Activated CD4-positive, alpha-beta T cell treated with anti-CD3 and anti-CD28 coated beads, Interleukin-2, amount 10 ng/mL, durations not matched to agents 24 days and 14 days (primary cell): ENCODE results near the gene SYP. TPM values are rescaled to one million over a fixed set of nuclear protein-coding genes. Genes with fewer than 3 reads are reported as not detected.
"Not testable (repeated sequence)": the region's sequence is repeated elsewhere in the genome, so short reads cannot be mapped to it uniquely, and the experiment has no call there.

Experiments used
- DNase-seq: peaks from one replicate; pipeline ENCODE4 v3.0.0; 2022
- H3K27ac Mint-ChIP-seq: one replicate; pipeline ENCODE4 v1.8.0; 2022; ENCODE audit warnings: mild to moderate bottlenecking, mixed read lengths
- H3K27me3 Mint-ChIP-seq: one replicate; pipeline ENCODE4 v1.8.0; 2022; ENCODE audit warnings: mixed read lengths
- H3K36me3 Mint-ChIP-seq: one replicate; pipeline ENCODE4 v1.8.0; 2022; ENCODE audit warnings: low read depth, mild to moderate bottlenecking, mixed read lengths
- H3K4me1 Mint-ChIP-seq: one replicate; pipeline ENCODE4 v1.8.0; 2021; ENCODE audit warnings: mixed read lengths
- H3K4me3 Mint-ChIP-seq: one replicate; pipeline ENCODE4 v1.8.0; 2022; ENCODE audit warnings: mild to moderate bottlenecking, moderate library complexity, mixed read lengths
- H3K9me3 Mint-ChIP-seq: one replicate; pipeline ENCODE4 v1.8.0; 2021; ENCODE audit warnings: mixed read lengths
- intact Hi-C: fragments of 100-400 bp; cut with micrococcal nuclease; formaldehyde crosslinking; loops from one replicate; pipeline ENCODE4 v1.15.1; 2023
- total RNA-seq: library from RNA; stranded (reverse); gene quantifications from 2 replicates; pipeline ENCODE4 v1.2.3, GENCODE V29; 2022

Gene SYP
- total RNA-seq, 1 donor from 2014 or later = 5.3 TPM

- H3K9me3 Mint-ChIP-seq, H3K36me3 Mint-ChIP-seq, H3K4me3 Mint-ChIP-seq, DNase-seq, H3K27me3 Mint-ChIP-seq, H3K27ac Mint-ChIP-seq, H3K4me1 Mint-ChIP-seq, intact Hi-C loops: not testable (repeated sequence)
Observed at GRCh38 chrX:49142264-49142663, 57.7 kb downstream of the SYP start.

GRCh38 chrX:49139713-49140112, 60.3 kb downstream of the SYP start:
- no peaks in the 10 kb centered on the region for H3K27me3 Mint-ChIP-seq
- intact Hi-C loops = no loop called here
- no peak overlapping the region for H3K27ac Mint-ChIP-seq
- no peak for DNase-seq
- H3K9me3 Mint-ChIP-seq = no peaks in the 10 kb centered on the region
- H3K36me3 Mint-ChIP-seq = peaks cover 11% of the 10 kb centered on the region
- H3K4me1 Mint-ChIP-seq = peaks cover 2% of the 10 kb centered on the region
- H3K4me3 Mint-ChIP-seq = no peak overlapping the region

Other genes starting within 250 kb of the SYP start
- 76.2 and 76.7 TPM in 2 replicates for gene OTUD5, start 242.6 kb downstream of the SYP start, total RNA-seq
- 2.5 and 3.5 TPM in 2 replicates for gene KCND1, start 228.3 kb downstream of the SYP start, total RNA-seq
- 85.7 and 87.3 TPM in 2 replicates for gene GRIPAP1, start 197.9 kb downstream of the SYP start, total RNA-seq
- 28.8 and 30.8 TPM in 2 replicates for gene TFE3, start 156.8 kb downstream of the SYP start, total RNA-seq
- 4.4 and 4.5 TPM in 2 replicates for gene CCDC120, start 141.2 kb downstream of the SYP start, total RNA-seq
- 12.5 and 15.9 TPM in 2 replicates for gene PRAF2, start 126.2 kb downstream of the SYP start, total RNA-seq
- 38.7 and 40.8 TPM in 2 replicates for gene WDR45, start 120.3 kb downstream of the SYP start, total RNA-seq
- 24.7 TPM in 2 replicates for gene GPKOW, start 76.5 kb downstream of the SYP start, total RNA-seq
- 0.96 and 1.1 TPM in 2 replicates for gene MAGIX, start 37.4 kb downstream of the SYP start, total RNA-seq
- 84.4 and 91.4 TPM in 2 replicates for gene PLP2, start 28.3 kb downstream of the SYP start, total RNA-seq
- 21.9 and 22.7 TPM in 2 replicates for gene PRICKLE3, start 13.8 kb downstream of the SYP start, total RNA-seq
- gene CACNA1F, start 33.1 kb upstream of the SYP start, total RNA-seq = 0.07 and 0.14 TPM in 2 replicates
- 25.6 and 25.8 TPM in 2 replicates for gene CCDC22, start 35.3 kb upstream of the SYP start, total RNA-seq
- 13.1 and 14.2 TPM in 2 replicates for gene FOXP3, start 64.5 kb upstream of the SYP start, total RNA-seq
- gene PPP1R3F, start 69.6 kb upstream of the SYP start, total RNA-seq = 6.3 and 8.3 TPM in 2 replicates
- gene GAGE10, start 103.5 kb upstream of the SYP start, total RNA-seq = not detected in 2 replicates
- not detected in 2 replicates for gene GAGE12J, start 121.8 kb upstream of the SYP start, total RNA-seq
- not detected in 2 replicates for gene GAGE13, start 131.4 kb upstream of the SYP start, total RNA-seq